HepG2 (cell line): ENCODE data around the gene MYL4. TPM values are rescaled to one million over a fixed set of nuclear protein-coding genes. Genes with fewer than 3 reads are reported as not detected.
A peak's percentile ranks its signal among the peaks of the same experiment; 100 is the strongest.

Experiments used
- ARID2 ChIP-seq: sonication (generic); formaldehyde crosslinking; IDR thresholded peaks from 2 replicates; pipeline ENCODE4 v1.8.1; 2022; ENCODE audit warnings: mild to moderate bottlenecking, missing genetic modification reagents, borderline replicate concordance
- MED1 ChIP-seq: sonication (generic); formaldehyde crosslinking; IDR thresholded peaks from 2 replicates; pipeline ENCODE4 v1.4.0; 2020; ENCODE audit warnings: missing genetic modification reagents
- NCOA2 ChIP-seq: sonication (generic); formaldehyde crosslinking; IDR thresholded peaks from 2 replicates; pipeline ENCODE4 v1.8.0; 2022; ENCODE audit warnings: inconsistent platforms
- REPIN1 ChIP-seq: sonication (generic); formaldehyde crosslinking; IDR thresholded peaks from 2 replicates; pipeline ENCODE4 v1.8.0; 2022; ENCODE audit warnings: missing genetic modification reagents, low read depth, mild to moderate bottlenecking, borderline replicate concordance
- RFX1 ChIP-seq: fragments of 450-650 bp; IDR thresholded peaks from 2 replicates; pipeline ENCODE4 v1.6.1; 2017
- SKI ChIP-seq: fragments of 450-650 bp; IDR thresholded peaks from one replicate; pipeline ENCODE4 v1.6.1; 2018; ENCODE audit warnings: mild to moderate bottlenecking; ENCODE audit not compliant: partially characterized antibody
- SRY ChIP-seq: sonication (generic); formaldehyde crosslinking; IDR thresholded peaks from 2 replicates; pipeline ENCODE4 v1.8.0; 2022; ENCODE audit warnings: mild to moderate bottlenecking, missing genetic modification reagents
- TEAD3 ChIP-seq: optimal IDR thresholded peaks from 2 replicates; pipeline ENCODE3; 2016; ENCODE audit warnings: borderline replicate concordance
- ZNF333 ChIP-seq: sonication (generic); formaldehyde crosslinking; IDR thresholded peaks from 2 replicates; pipeline ENCODE4 v1.4.0; 2020; ENCODE audit warnings: mild to moderate bottlenecking, missing genetic modification reagents, borderline replicate concordance
- ZNF530 ChIP-seq: sonication (generic); formaldehyde crosslinking; IDR thresholded peaks from 2 replicates; pipeline ENCODE4 v1.5.0; 2020; ENCODE audit warnings: low read depth, mild to moderate bottlenecking, missing genetic modification reagents
- ZNF792 ChIP-seq: IDR thresholded peaks from 2 replicates; pipeline ENCODE4 v1.6.1; 2016
- polyA plus RNA-seq, 8 experiments: library from polyadenylated mRNA; depleted of rRNA in 3 of 8; stranded (reverse) in 7 of 8; unstranded in 1 of 8; fragments of >200 nt; fragmentation: Illumina TruSeq in 4 of 8; extraction: Trizol in 4 of 8; gene quantifications; 2 replicates each; pipeline versions ENCODE4 v1.2.1 to v1.2.3, GENCODE V29; 2011 to 2016; ENCODE audit warnings: low read depth in 4 of 8, missing spikeins in 1 of 8, mixed read lengths in 1 of 8; ENCODE audit not compliant: insufficient read depth in 1 of 8
- total RNA-seq, 5 experiments: library from RNA; depleted of rRNA; stranded (reverse); fragments of >200 nt; fragmentation: Illumina TruSeq; extraction: Trizol; gene quantifications; 2 replicates each; pipeline ENCODE4 v1.2.3, GENCODE V29; 2016; ENCODE audit warnings: low read depth in 1 of 5
- TF ChIP-seq, protein P1 (sequence below): sonication (generic); formaldehyde crosslinking; IDR thresholded peaks from 2 replicates; pipeline ENCODE4 v1.5.1; 2020; ENCODE audit warnings: missing genetic modification reagents, mild to moderate bottlenecking, borderline replicate concordance
- TF ChIP-seq, protein P2 (sequence below): IDR thresholded peaks from 2 replicates; pipeline ENCODE4 v1.6.1; 2016; ENCODE audit warnings: missing biosample characterization, missing genetic modification reagents, low read depth
- TF ChIP-seq, protein P3 (sequence below): sonication (generic); formaldehyde crosslinking; conservative IDR thresholded peaks from 2 replicates; pipeline ENCODE4 v1.5.0; 2020; ENCODE audit warnings: missing genetic modification reagents
- TF ChIP-seq, protein P4 (sequence below): sonication (generic); formaldehyde crosslinking; IDR thresholded peaks from 2 replicates; pipeline ENCODE4 v1.4.0; 2020; ENCODE audit warnings: missing genetic modification reagents, mild to moderate bottlenecking, borderline replicate concordance
- TF ChIP-seq, protein P5 (sequence below): sonication (generic); formaldehyde crosslinking; IDR thresholded peaks from 2 replicates; pipeline ENCODE4 v1.4.0; 2020; ENCODE audit warnings: missing genetic modification reagents

The MYL4 gene
- total and polyA plus RNA-seq, 2 of the 13 experiments (the other 11 are each of a cell fraction or from before 2014, with no cell fraction given), result not detected

DNA sequence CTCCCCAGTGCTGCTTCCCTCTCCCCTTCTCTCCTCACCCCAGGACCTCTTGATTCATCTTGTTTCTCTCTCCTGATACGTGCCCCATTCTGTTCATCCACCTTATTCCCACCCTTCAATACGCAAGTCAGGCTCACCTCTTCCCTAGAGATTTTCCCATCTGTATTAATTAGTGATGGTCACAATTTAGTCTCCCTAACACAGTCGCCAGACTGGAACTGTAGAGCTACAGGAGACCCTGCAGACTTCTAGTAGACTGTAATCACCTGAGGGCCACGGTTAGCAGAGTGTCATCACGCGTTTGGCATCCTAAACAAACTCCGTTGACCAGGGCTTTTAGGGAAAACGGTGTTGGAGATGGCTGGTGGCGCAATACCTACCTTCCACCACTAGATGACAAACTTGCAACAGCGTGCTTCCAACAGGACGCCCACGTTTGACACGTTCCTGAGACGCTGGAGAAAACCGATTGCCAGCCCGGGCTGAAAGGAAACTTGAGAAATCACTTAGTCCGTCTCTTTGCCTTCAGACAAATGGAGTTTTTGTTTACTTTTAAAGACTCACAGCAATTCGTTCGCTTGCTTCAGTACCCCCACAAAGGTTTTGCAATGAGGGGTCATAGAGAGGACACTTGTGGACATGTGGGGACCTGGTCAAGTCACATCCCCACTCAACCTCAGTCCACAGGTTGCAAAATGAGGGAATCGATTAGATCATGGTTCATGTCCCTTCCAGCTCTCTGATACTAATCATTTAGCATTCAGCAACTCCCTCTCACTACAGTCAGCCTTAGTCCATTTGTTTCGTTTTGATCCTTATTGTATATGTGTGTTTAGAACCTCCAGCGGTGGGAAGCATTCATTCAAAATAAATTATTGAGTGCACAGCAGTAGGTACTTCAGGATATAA, 20.6 kb downstream of the MYL4 start (continued):
- TF ChIP-seq, protein P1, sequence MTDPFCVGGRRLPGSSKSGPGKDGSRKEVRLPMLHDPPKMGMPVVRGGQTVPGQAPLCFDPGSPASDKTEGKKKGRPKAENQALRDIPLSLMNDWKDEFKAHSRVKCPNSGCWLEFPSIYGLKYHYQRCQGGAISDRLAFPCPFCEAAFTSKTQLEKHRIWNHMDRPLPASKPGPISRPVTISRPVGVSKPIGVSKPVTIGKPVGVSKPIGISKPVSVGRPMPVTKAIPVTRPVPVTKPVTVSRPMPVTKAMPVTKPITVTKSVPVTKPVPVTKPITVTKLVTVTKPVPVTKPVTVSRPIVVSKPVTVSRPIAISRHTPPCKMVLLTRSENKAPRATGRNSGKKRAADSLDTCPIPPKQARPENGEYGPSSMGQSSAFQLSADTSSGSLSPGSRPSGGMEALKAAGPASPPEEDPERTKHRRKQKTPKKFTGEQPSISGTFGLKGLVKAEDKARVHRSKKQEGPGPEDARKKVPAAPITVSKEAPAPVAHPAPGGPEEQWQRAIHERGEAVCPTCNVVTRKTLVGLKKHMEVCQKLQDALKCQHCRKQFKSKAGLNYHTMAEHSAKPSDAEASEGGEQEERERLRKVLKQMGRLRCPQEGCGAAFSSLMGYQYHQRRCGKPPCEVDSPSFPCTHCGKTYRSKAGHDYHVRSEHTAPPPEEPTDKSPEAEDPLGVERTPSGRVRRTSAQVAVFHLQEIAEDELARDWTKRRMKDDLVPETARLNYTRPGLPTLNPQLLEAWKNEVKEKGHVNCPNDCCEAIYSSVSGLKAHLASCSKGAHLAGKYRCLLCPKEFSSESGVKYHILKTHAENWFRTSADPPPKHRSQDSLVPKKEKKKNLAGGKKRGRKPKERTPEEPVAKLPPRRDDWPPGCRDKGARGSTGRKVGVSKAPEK (CRISPR knock-in tag), result peak; percentile 65; the same call in 1 of the 2 replicates
- peak; percentile 76 for TF ChIP-seq REPIN1 (CRISPR knock-in tag)
- TF ChIP-seq TEAD3, result peak; percentile 85
- TF ChIP-seq, protein P2, sequence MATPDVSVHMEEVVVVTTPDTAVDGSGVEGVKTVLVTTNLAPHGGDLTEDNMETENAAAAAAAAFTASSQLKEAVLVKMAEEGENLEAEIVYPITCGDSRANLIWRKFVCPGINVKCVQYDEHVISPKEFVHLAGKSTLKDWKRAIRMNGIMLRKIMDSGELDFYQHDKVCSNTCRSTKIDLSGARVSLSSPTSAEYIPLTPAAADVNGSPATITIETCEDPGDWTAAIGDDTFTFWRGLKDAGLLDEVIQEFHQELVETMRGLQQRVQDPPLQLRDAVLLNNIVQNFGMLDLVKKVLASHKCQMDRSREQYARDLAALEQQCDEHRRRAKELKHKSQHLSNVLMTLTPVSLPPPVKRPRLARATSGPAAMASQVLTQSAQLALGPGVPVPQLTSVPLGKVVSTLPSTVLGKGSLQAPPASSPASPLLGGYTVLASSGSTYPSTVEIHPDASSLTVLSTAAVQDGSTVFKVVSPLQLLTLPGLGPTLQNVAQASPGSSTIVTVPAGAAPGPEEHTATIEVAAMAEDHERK (CRISPR knock-in tag), result 0 out of 2 replicates have a peak, but pooled peaks have one; percentile 35
- TF ChIP-seq ZNF792 (CRISPR knock-in tag), result 0 out of 2 replicates have a peak, but pooled peaks have one; percentile 58
- TF ChIP-seq ARID2 (CRISPR knock-in tag), result no peak
- TF ChIP-seq, protein P3, sequence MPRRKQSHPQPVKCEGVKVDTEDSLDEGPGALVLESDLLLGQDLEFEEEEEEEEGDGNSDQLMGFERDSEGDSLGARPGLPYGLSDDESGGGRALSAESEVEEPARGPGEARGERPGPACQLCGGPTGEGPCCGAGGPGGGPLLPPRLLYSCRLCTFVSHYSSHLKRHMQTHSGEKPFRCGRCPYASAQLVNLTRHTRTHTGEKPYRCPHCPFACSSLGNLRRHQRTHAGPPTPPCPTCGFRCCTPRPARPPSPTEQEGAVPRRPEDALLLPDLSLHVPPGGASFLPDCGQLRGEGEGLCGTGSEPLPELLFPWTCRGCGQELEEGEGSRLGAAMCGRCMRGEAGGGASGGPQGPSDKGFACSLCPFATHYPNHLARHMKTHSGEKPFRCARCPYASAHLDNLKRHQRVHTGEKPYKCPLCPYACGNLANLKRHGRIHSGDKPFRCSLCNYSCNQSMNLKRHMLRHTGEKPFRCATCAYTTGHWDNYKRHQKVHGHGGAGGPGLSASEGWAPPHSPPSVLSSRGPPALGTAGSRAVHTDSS (CRISPR knock-in tag), result 0 out of 2 replicates have a peak, but pooled peaks have one; percentile 7
- TF ChIP-seq ZNF530, result no peak
- TF ChIP-seq NCOA2 (CRISPR knock-in tag), result peak; percentile 31
- TF ChIP-seq SKI, result peak; percentile 49
- TF ChIP-seq, protein P4, sequence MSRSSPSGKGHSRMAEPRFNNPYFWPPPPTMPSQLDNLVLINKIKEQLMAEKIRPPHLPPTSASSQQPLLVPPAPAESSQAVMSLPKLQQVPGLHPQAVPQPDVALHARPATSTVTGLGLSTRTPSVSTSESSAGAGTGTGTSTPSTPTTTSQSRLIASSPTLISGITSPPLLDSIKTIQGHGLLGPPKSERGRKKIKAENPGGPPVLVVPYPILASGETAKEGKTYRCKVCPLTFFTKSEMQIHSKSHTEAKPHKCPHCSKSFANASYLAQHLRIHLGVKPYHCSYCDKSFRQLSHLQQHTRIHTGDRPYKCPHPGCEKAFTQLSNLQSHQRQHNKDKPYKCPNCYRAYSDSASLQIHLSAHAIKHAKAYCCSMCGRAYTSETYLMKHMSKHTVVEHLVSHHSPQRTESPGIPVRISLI (CRISPR knock-in tag), result peak; percentile 28; the same call in 1 of the 2 replicates
- no peak for TF ChIP-seq RFX1
- peak; percentile 54; the same call in 1 of the 2 replicates for TF ChIP-seq MED1 (CRISPR knock-in tag)
- TF ChIP-seq ZNF333, result no peak
- TF ChIP-seq, protein P5, sequence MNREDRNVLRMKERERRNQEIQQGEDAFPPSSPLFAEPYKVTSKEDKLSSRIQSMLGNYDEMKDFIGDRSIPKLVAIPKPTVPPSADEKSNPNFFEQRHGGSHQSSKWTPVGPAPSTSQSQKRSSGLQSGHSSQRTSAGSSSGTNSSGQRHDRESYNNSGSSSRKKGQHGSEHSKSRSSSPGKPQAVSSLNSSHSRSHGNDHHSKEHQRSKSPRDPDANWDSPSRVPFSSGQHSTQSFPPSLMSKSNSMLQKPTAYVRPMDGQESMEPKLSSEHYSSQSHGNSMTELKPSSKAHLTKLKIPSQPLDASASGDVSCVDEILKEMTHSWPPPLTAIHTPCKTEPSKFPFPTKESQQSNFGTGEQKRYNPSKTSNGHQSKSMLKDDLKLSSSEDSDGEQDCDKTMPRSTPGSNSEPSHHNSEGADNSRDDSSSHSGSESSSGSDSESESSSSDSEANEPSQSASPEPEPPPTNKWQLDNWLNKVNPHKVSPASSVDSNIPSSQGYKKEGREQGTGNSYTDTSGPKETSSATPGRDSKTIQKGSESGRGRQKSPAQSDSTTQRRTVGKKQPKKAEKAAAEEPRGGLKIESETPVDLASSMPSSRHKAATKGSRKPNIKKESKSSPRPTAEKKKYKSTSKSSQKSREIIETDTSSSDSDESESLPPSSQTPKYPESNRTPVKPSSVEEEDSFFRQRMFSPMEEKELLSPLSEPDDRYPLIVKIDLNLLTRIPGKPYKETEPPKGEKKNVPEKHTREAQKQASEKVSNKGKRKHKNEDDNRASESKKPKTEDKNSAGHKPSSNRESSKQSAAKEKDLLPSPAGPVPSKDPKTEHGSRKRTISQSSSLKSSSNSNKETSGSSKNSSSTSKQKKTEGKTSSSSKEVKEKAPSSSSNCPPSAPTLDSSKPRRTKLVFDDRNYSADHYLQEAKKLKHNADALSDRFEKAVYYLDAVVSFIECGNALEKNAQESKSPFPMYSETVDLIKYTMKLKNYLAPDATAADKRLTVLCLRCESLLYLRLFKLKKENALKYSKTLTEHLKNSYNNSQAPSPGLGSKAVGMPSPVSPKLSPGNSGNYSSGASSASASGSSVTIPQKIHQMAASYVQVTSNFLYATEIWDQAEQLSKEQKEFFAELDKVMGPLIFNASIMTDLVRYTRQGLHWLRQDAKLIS (CRISPR knock-in tag), result 0 out of 2 replicates have a peak, but pooled peaks have one; percentile 47
- TF ChIP-seq SRY (CRISPR knock-in tag), result no peak
